ENCODE measurements around the gene CD84. TPM values are rescaled to one million over a fixed set of nuclear protein-coding genes. Genes with fewer than 3 reads are reported as not detected.

CD84 gene
- total RNA-seq, 3 donors from 2014 or later = 3.8 to 7.3 (median 6.6) TPM

- Histone ChIP-seq H3K4me3 (no peak overlapping the region), H3K4me1 (ENCODE audit: low read depth) (no peaks in the 10 kb centered on the region), H3K36me3 (ENCODE audit: low read depth) (no peaks in the 10 kb centered on the region), H3K9me3 (no peaks in the 10 kb centered on the region)
- TF ChIP-seq CTCF (IDR thresholded peaks at IDR 0.05) = no peak
- intact Hi-C loops (cut with DNase I, micrococcal nuclease) = no loop called here
- DNase-seq (no peak), ATAC-seq (no peak)
Measured at GRCh38 chr1:160615660-160616059, 36.4 kb upstream of the CD84 start.

- ATAC-seq (no peak), DNase-seq (no peak)
- TF ChIP-seq CTCF (IDR thresholded peaks at IDR 0.05) = no peak
- Histone ChIP-seq H3K9me3 (no peaks in the 10 kb centered on the region), H3K36me3 (ENCODE audit: low read depth) (no peaks in the 10 kb centered on the region), H3K4me3 (no peak overlapping the region), H3K4me1 (ENCODE audit: low read depth) (no peaks in the 10 kb centered on the region)
- intact Hi-C loops (cut with DNase I, micrococcal nuclease) = no loop called here
Measured at GRCh38 chr1:160614410-160614809, 35.1 kb upstream of the CD84 start.

GRCh38 chr1:160612613-160613218 lies 33.4 kb upstream of the CD84 start:
- intact Hi-C loops (cut with DNase I, micrococcal nuclease) = no loop called here
- Histone ChIP-seq H3K9me3 (no peaks in the 10 kb centered on the region), H3K4me1 (ENCODE audit: low read depth) (no peaks in the 10 kb centered on the region), H3K4me3 (no peak overlapping the region), H3K36me3 (ENCODE audit: low read depth) (no peaks in the 10 kb centered on the region)
- ATAC-seq (no peak), DNase-seq (no peak)
- no peak for TF ChIP-seq CTCF (IDR thresholded peaks at IDR 0.05)

- DNase-seq (no peak), ATAC-seq (no peak)
- Histone ChIP-seq H3K4me1 (ENCODE audit: low read depth) (no peaks in the 10 kb centered on the region), H3K36me3 (ENCODE audit: low read depth) (no peaks in the 10 kb centered on the region), H3K9me3 (no peaks in the 10 kb centered on the region), H3K4me3 (no peak overlapping the region)
- intact Hi-C loops (cut with DNase I, micrococcal nuclease) = no loop called here
- no peak for TF ChIP-seq CTCF (IDR thresholded peaks at IDR 0.05)
Measured at GRCh38 chr1:160610569-160611242, 31.4 kb upstream of the CD84 start.

- intact Hi-C loops (cut with DNase I, micrococcal nuclease) = no loop called here
- no peak for ATAC-seq
Measured at GRCh38 chr1:160608941-160609340, 29.6 kb upstream of the CD84 start.

More at GRCh38 chr1:160608941-160609340, 29.6 kb upstream of the CD84 start:
- TF ChIP-seq CTCF (IDR thresholded peaks at IDR 0.05) = no peak
- Histone ChIP-seq H3K4me1 (ENCODE audit: low read depth) (no peaks in the 10 kb centered on the region), H3K4me3 (no peak overlapping the region), H3K9me3 (no peaks in the 10 kb centered on the region), H3K36me3 (ENCODE audit: low read depth) (no peaks in the 10 kb centered on the region)
- no peak for DNase-seq

Data from mucosa of descending colon (tissue), 3 donors.